NCI-H2171 treated with DMSO at 0.1 percent for 48 hours (cell line): ENCODE results near the gene GEMIN7.

ENCODE experiments used
- DNase-seq: peaks from one replicate; lab custom pipeline; 2025; lab: John Stamatoyannopoulos, UW

GEMIN7 gene

DNA sequence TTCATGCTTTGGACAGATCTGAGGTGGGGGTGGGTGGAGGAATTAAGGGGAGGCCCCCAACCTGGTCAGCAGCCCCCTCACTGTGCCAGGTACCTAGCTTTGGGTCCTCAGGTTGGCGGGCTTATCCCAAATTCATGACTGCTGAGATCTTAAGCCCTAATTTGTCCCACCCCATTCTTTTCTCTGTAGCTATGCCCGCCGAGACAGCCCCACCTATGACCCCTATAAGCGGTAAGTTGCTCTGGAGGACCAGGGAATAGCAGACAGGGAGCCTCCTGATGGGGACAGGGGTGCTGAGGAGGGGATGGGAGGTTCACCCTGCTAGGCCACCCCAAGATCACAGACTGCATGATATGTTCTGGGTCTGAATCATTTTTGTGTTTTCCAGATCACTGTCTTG, 17.1 kb upstream of the GEMIN7 start:
- DNase-seq: no peak

DNA sequence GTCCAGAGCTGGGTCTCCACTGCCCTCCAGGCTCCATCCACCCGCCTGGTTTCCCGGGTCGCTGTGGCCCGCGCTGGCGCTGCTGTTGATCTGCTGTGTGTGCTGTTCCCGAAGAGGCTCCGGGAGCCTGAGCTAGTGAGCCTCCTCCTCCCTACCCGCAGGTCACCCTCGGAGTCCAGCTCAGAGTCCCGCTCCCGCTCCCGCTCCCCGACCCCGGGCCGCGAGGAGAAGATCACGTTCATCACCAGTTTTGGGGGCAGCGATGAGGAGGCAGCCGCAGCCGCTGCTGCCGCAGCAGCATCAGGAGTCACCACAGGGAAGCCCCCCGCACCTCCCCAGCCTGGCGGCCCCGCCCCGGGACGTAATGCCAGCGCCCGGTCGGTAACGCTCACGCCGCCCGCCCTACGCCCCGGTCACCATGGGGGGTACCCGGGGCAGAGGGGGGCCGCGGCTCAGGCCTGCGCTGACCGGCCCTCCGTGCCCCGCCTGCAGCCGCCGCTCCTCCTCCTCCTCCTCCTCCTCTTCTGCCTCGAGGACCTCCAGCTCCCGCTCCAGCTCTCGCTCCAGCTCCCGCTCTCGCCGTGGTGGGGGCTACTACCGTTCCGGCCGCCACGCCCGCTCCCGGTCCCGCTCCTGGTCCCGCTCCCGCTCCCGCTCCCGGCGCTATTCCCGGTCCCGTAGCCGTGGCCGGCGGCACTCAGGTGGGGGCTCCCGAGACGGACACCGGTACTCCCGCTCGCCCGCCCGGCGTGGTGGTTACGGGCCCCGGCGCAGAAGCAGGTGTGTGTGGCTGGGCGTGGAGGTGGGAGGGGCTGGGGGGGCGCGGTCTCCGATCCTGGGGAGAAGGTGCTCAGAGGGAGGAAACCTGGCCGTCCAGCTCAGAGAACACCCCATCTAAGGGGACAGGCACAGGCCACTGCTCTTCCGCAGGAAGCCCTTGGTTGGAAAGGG, 14.9 kb upstream of the GEMIN7 start:
- DNase-seq: no peak

DNA sequence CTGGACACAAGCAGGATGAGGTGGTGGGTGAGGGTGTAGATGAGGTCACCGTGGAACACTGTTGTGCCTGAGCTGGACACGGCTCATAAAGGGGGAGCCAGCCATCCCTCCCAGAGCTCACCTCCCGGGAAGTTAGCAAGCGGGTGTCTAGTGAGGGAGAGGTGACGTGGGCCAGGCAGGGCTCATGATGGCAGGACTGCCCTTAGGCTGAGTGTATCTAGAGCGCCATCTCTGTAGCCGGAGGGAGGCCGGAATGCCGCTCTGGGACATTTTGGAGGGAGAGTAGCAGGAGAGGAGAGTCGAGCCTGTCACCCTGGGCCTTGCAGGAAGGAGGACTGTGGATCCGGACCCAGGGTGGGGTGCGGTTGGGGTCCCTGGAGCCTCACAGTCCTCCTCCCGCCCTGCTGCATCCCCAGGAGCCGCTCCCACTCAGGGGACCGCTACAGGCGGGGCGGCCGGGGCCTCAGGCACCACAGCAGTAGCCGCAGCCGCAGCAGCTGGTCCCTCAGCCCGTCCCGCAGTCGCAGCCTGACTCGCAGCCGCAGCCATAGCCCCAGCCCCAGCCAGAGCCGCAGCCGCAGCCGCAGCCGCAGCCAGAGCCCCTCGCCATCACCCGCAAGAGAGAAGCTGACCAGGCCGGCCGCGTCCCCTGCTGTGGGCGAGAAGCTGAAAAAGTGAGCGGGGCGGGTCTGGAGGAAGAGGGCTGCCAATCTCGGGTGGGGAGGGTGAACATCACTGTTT, 12.0 kb upstream of the GEMIN7 start:
- DNase-seq: no peak

DNA sequence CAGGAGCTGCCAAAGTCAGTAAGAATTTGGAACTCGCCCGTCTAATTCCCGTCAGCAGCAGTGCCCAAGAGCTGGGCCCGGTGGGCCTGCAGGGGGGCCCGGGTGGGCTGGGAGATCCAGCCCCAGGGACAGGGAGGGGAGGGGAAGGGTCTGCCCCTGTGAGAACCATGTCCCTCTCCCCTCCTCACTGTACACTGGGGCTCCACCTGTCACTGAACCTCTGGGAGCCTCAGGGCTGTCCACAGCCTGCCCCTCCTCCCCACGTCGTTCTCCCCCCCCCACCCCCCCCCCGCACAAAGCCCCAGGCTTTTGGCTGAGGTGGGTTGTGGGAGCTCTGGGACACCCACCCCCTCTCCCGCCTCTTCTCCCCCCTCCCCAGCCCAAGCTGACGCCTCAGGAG, 11.0 kb upstream of the GEMIN7 start:
- no peak for DNase-seq

DNA sequence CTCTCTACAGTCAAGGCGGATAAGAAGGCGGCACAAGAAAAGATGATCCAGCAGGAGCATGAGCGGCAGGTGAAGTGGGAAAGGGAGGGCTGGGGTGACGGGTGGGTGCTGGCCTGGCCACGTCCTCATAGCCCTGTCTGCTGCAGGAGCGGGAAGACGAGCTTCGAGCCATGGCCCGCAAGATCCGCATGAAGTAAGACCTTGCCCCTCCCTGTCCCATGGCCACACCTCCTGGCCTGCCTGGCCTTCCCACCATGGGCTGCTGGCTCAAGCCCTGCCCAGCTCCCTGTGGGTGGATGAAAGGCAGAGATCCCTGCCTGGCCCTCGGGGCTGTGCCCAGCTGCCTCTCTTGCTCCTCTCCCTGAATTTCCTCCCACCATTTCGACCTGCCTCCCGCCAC, 10.0 kb upstream of the GEMIN7 start:
- DNase-seq: no peak

DNA sequence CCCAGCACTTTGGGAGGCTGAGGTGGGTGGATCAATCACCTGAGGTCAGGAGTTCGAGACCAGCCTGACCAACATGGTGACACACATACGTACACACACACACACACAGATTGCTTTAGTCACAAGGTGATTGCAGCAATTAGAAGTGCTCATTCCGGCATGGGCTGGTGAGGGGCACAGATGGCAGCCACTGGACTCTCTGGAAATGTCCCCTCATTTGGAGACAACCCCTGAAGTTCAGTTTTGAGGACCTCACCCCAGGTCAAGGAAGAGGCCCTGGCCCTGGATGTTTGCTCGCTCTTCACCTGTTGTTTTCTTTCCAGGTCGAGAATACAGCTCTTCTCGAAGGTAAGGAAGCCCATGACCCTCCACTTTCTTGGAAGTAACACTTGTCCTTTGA, 8.8 kb upstream of the GEMIN7 start:
- no peak for DNase-seq

DNA sequence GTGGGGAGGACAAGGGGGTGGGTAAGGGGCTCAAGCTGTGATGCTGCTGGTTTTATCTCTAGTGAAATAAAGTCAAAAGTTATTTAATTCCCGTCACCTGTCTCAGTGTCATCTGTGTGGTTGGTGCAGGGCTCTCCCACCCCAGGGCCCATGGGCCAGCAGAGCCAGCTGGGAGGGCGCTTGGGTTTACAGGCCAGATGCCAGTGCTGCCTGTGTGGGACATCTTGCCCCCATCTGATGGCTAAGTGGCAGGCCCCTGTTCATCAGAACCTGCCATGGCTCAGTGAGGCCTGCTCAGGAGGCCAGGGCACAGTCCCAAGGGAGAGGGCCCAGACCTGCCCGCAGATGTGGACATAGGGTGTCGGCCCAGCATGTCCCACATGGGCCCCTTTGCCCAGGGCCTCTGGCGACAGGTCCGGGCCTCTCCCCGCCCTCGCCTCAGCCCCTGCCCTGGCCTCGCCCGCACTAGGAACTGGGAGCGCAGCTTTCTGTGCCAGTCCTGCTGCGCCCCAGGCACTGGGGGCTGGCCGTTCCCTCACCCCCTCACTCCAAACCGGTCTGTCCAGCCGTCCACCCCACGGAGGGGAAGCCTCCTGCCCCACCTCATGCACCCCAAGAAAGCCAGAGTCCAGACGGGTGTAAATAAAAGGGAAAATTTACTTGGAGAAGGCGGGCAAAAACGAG, 8.1 kb upstream of the GEMIN7 start:
- no peak for DNase-seq

DNA sequence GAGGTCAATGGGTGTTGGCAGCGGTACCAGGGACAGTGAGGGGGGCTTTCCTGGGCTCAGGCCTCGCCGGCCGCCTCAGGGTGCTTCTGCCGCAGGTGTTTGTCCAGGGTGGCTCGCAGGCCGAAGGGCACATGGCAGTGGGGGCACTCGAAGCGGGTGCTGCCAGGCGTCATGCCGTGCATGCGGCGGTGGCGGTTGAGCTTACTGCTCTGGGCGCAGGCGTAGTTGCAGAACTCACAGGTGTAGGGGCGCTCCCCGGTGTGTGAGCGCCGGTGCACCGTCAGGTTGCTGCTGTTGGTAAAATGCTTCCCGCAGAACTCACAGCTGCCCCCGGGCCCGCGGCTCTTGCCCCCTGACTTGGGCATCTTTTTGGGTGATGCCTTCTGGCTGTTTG, 7.5 kb upstream of the GEMIN7 start:
- no peak for DNase-seq

DNA sequence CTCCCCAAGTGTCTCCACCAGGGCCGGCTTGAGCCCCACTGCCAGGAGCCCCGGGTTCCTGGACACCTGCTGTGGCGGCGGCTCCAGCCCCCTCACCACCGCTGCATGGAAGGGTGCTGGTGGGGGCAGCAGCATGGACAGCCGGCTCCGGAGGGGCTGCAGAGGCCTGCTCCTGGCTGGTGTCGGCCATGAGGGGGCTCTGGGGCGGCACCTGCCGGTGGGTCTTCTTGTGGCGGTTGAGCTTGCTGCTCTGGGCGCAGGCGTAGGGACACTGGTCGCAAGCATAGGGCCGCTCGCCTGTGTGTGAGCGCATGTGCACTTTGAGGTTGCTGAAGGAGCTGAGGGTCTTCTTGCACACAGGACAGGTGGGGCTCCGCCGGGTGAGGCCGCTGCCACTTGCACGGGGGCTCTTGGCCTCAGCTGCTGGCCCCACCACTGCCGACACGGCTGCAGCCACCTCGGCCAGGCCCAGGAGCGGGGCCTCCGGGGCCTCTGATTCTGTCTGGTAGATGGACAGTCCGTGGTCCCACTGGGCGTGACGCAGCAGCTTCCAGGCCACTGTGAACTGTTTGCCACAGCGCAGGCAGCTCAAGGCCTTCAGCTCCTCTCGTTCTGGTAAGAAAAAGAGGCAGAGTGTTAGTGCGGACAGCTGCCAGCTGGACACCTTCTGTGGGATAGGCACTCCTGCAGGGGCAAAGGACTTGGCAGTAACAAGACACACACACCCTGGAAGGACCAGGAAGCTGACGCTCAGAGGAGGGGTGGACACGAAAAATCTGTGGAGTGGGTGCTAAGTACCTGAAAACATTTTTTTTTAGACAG, 6.9 kb upstream of the GEMIN7 start:
- DNase-seq: no peak

DNA sequence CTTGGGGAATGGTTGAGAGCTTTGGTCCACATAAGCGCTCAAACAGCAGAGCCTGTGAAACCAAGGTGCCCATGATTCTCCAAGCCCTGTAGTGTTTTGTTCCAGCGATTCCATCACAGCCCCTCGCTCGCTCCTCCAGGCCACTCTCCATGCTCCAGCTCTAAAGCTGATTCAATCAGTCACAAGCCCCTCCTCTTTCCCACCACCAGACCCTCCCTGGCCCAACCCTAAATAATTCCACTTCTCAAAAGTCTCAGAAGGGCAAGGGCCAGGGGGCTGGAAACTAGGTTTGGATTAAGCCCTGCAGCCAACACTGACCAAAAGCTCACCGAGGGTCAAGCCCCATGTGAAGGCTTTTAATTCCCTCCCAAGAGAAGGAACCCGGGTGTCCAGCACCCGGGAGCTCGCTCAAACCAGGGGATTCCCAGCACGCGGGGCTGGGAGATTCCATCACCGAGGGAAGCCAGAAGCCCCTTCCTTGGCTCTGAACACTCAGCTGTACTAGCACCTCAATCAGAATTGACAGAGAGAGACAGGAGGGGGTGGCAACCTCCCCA, 4.2 kb upstream of the GEMIN7 start:
- no peak for DNase-seq

DNA sequence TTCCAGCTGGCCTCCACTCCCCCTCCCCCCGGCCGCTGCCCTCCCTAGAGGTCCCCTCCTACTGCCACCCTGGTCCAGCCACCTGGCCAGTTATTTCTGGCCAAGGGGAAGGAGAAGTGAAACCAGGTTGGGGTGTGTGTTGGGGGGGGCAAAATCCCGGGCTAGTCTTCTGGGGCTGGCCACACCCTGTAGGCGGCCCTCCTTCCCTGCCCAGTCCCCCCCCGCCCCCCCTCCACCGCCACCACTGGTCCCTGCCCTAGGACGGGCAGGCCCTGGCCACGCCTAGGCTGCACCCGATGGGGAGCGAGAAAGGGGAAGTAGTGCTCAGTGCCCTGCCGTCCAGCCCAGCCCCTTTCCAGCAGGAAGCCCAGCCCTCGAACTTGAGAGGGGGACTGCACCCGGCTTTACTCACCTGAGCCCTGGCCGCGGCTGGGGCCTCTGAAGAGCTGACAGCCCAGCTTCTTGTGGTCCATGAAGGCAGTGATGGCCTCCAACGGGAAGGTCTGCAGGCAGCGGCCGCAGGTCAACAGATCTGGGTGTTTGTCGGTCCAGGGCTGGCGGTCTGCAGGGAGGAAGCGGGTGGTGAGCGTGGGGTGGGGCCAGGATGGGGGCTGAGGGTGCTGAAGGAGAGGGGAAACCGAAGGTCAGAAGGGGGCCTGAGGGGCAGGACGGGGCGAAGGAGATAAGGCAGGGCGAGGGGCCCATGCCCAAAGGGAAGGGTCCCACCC, 3.6 kb upstream of the GEMIN7 start:
- no peak for DNase-seq

DNA sequence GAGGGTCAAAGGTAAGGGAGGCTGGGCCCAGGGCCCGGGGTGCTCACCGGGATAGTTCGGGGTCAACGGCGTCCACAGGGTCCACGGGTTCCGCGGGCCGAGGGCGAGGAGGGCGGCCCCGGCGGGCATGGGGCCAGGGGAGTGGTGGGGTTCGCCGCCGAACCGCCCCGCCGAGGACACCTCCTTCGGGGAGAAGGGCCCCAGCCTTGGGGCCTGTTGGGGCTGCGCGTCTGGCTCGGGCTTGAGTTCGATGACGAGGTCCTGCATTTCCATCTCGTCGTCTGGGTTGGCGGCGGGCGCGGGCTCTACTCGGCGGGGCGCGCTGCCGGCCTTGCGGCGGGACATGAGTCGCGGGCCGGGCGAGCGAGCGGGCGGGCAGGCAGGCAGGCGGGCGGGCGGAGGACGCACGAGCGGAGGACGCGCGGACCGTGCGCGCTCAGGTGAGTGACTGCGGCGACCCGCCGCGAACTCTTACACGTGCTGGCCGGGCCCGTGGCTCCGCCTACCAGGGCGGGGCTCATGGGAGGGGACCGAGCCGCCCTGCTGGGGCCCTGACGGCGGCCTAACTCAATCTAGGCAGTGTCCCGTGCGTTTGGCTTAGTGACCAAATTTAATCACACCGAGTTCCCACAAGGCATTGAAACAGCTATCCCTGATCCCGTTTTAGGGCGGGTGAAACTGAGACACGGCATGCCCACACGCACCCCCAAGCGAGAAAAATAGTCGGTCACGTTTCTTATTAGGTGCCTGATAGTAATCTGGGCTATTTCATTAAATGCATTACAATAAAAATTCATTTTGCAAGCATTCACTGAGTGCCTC, 2.8 kb upstream of the GEMIN7 start, which contains the start of gene ZNF296:
Gene ZNF296 (minus strand): TSS at position 450 of the 822 bp plus-strand sequence. CDS start 105 bp downstream, at position 345.
- peak; percentile 65 for DNase-seq

DNA sequence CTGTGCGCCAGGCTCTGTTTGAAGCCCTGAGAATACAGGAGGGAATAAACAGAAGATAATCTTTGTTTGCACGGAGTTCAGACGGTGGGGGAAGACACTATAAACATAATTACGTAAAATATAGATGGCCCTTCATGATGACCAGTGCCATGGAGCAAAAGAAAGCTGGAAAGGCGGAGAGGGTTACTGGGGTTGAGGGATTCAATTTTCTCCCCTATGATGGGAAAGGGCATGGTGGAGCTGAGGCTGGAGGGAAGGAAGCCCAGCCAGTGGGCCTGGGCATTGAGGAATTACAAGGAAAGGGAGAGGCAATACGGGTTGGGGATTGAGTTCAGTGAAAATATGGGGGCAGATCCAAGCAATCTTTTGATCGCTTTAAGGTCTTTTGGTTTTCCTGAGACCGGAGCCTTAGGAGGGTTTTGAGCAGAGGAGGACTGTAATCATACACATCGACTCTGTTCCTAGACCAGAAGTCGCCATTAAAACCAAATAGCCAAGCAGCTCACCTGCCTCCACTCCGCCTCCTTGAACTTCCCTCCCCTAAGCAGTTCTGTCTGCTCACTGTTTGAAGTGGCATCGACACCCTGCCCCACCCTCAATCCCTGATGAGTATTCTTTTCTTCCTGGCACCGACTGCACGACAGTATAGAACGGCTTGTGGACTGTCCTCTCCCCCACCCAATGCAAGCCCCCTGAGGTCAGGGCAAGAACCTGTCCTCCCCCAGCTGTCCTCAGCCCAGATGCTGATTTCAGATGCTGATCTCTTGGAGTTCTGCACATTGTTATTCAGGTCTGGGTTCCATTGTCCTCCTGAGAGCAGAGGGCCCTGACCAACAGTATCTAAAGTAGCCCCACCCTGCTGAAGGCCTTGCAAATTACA, 2.0 kb upstream of the GEMIN7 start:
- no peak for DNase-seq

DNA sequence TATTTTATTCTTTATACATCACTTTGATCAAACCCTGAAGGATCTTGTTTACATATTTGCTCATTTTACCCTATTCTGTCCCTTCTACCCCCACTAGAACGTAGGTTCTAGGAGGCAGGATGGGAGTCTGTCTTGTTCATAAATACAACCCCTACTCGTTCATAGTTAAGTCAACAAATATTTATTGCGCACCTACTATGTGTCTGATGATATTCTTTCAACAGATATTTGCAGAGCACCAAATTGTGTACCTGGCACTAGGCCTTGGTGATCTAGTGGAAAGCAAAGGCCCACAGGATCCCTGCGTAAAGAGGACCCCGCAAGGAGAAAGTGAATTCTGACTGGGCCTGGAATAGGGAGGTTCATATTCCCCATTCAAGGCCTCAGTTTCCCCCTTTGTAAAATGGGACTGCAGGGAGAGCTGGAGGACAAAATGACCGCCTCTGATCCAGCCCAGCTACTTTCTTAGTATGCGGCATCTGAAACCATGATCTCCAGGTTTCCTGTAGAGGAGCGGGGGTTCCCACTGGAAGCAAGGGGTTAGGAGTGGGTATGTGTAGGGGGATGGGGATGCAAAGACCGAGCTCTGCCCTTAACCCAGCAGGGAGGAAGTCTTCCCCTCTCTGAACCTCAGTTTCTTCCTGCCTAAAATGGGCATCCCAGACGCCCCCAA, 534 bp upstream of the GEMIN7 start:
- DNase-seq: no peak

DNA sequence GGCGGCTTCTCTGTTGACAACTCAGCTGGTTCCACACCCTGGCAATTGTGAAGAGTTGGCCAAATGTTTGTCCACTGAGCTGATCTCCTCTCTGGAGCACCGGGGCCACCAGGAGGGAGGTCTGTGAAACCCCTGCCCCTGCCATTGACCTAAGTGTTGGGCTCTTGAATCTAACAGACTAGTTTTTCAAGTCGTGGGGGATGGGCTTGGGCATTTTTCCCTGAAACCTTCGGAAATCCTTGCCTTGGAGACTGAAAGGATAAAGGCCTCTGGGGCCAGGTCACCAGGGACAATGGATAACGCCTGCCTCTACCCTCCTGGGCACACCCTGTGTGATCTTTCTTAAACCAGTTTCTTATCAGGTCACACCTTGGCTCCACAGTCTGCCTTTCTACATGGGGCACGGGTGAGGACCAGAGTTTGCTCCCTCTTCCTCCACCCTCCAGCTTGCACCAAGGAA, 881 bp downstream of the GEMIN7 start:
- no peak for DNase-seq

DNA sequence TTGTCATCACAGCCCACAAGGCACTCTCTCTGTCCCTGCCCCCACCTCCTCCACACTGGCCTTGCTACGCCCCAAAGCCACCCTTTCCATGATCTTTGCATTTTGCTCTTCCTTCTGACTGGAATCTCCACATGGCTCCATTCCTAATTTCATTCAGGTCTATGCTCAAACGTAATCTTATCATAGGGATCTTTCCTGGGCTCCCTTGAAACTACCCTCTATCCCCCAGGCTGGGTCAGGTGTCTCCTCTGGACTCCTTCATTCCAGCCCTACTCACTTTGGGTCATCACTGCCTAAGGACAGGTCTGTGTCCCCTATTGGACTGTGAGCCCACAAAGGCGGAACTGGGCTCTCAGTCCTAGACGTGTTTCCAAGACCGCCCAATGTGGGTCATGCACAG, 3.1 kb downstream of the GEMIN7 start:
- DNase-seq: no peak

DNA sequence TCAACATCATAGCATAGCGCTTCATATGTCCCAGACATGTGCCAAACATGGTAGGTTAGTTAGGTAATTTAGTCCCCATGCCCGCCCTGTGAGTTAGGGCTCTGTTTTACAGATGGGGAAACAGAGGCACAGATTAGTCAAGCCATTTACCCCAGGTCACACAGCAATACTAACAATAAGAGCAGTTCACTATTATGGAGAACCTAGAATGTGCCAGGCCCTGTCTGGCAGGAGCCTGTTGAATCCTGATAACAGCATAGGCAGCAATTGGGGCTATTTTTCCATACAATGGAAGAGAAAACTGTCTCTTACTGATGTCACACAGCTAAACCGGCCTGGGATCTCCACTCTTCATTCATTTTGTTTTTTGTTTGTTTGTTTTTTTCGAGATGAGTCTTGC, 7.4 kb downstream of the GEMIN7 start:
- no peak for DNase-seq

DNA sequence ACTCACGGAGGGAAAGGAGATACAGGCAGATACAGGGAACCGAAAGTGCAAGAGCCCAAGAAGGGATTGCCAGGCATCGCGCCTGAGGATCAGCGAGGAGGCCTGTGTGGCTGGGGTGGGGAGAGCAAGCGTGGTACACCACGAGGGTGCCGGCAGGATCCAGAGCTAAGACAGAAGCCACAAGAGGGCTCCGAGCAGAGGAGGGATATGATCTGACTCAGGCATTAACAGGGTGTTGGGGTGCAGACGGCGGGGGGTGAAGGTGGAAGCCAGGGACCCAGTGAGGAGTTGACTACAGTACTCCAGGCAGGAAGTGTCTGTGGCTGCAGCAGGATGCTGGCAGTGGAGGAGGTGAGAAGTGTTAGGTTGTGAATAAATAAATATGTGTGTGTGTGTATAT, 8.5 kb downstream of the GEMIN7 start:
- DNase-seq: no peak
